NCI-H748 treated with DMSO at 0.1 percent for 48 hours (cell line): Measurements from ENCODE around the gene TBX2.

Experiments
- DNase-seq: peaks from one replicate; lab custom pipeline; 2025; lab: John Stamatoyannopoulos, UW

The TBX2 gene

DNA sequence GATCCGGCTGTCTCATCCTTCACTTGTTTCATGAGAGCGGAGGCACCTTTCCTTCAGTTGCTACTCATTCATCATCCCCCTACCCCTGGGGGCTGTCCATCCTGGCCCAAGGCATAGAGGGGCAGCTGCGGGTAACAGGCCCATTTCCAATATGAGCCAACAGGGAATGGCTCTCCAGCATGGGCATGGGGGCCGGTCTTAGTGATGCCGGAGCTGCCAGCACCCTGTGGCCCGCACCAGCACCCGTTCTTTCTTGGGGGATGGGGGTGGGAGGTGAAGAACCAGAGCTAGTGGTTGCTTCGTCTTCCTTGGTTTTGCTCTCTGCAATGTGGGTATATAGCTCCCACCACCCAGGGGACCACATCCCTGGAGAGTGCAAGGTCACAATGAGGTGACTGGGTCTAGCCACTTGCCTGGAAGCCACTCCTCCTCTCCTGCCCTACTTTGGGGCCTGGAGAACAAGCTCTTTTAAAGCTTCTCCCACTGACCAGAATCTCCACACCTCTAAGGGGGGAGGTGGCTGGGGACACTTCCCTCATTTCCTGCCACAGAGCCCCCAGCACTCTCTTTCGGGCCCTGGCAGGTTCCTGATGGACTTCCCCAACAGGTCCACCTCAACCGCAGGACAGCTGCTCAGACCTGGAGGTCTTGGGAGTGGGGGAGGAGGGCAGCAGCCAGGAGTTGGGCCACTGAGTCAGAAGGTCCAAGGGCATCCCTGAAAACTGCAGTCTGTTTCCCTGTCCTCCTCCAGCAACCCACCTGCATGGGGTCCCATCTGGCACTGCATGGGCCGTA, 11.9 kb upstream of the TBX2 start:
- DNase-seq, result no peak

DNA sequence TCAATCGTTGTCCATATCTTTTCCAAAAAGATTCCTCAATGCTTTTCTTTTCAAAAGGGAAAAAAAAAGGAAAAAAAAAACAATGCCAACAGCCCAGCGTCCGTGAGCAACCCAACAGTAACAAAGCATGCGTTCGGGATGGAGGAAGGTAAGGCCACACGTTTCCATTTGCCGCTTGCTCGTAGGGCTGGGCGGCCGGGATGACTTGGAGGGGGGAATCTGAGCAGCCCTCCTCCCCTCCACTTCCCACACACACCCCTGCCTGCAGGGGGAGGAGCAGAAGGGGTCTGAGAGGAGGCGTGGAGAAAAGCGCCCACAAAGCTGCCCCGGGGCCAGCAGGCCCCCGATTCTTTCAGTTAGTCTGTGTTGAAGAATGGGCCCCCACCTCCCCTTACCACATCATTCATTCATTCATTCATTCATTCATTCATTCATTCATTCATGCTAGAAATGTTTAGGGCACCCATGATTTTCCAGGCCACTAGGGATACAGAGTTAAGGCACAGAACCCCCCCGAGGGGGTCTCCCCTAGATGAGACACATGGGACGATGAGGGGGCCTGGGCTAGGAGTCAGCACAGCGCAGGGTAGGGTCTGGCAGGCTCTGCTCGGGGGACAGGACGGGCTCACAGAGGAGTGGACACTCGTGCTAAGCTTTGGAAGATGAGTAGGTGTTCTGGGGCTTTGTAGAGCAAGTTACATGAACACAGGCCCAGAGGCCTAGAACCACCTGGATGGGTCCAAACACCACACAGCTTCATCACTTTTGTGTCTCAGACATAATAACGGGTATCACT, 10.9 kb upstream of the TBX2 start:
- no peak for DNase-seq

DNA sequence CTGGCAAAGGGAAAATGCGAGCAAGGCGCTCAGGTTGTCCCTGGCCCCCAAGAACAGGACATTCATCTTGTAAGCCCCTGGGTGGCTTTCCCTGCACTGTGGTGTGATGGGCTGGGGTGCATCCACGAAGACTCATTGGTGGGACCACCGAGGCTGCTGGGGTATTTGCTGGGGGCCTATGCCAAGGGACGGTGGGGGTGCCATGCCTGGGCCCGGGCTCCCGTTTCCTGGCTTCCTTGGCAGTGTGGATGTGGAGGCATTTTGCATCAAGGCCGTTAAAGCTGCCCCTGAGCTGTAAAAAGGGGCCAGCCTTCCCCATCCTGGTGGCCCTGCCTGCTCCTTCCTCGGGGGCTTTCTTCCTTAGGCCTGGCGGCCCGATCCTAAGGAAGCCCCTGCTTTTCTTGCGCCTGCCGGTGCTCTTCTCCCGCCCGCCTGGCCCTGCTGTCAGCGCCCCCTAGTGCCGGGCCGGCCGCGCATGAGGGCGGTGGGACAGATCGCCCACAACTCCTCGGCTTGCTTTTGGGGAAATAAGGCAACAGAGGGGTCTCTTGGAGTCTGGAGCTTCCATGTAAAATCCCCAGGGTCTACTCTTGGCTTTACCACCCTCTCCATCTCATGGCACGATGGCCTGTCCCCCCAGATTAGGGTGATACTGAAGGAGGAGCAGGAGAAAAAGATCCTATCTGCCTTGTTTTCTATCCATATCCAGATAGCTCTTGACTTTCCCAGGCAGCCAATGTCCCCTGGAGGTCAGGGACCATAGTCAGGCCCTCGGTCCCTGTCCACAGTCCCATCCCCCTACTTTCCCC, 9.8 kb upstream of the TBX2 start:
- no peak for DNase-seq

DNA sequence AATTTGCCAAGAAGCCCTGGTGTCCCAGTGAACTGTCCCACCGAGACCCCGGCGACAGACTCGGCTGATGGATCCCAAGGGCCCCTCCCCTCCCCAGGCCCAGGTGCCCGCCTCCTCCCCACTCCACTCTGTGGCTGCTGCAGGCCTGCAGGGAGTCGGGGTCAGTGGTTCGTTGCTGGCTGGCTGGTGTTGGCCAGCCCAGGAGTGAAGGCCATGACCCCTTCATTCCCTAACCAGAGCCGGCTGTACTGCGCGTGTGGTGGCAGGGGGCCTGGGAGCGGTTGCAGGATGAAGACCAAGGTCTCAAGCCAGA, 9.2 kb upstream of the TBX2 start:
- DNase-seq, result no peak

DNA sequence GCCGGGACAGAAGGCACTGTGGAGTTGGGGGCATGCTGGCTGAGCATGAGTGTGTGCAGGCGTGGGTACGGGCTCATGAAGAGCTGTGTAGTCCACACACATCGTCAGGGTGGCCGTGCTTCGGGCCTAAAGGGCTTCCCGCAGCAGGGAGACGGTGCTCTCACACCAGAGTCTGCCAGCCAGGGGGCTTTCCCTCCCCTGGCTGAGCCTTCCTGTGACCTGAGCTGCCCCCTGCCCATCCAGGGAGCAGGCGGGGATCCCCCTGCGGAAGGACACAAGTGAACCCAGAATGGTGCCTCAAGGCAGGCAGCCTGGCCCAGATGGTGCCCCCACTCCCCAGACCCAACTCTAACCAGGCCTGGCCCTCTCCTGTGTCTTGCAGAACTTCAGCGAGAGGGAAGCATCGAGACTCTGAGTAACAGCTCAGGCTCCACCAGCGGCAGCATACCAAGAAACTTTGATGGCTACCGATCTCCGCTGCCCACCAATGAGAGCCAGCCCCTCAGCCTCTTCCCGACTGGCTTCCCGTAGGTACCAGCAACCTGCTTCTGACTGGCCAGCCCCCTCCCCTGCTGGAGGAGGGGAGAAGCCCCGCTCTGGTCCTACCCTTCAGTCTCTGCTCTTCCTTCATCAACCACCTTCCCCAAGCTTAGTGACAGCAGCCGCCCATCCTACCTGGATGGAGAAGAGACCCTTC, 7.9 kb upstream of the TBX2 start:
- no peak for DNase-seq

DNA sequence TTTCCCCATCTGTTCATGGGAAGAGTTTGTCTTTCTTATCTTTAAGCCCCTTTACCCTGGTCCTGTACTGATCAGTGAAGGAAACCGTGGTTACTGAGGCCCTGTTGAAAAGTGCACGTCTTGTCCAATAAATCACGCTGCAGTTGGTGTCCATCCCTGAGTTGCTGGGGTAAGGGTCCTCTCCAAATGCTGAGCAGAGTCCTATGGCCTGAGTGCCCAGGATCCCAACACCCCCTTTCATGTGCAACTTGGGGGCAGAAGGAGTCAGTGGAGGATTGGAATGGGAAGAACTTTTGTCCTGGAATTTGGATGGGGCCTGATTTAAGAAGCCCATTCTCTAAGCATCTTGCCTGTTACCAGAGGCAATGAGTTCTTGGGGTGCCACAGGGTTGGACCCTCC, 7.0 kb upstream of the TBX2 start:
- no peak for DNase-seq

DNA sequence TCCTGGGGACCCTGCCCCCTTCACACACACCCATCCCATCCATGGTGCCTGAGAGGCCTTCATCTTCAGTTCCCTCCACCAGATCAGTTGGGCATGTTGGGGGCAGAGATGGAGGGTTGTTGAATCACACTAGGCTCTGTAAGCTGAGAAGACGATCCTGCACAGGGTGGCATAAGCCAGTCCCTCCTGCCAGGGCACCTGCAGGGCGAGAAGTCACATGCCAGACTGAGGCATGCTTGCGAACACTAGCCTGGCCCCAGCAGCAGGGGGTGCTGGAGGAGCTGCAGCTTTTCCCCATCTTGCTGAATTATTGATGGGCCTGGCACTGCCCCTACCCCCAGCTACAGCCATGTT, 6.1 kb upstream of the TBX2 start:
- no peak for DNase-seq

DNA sequence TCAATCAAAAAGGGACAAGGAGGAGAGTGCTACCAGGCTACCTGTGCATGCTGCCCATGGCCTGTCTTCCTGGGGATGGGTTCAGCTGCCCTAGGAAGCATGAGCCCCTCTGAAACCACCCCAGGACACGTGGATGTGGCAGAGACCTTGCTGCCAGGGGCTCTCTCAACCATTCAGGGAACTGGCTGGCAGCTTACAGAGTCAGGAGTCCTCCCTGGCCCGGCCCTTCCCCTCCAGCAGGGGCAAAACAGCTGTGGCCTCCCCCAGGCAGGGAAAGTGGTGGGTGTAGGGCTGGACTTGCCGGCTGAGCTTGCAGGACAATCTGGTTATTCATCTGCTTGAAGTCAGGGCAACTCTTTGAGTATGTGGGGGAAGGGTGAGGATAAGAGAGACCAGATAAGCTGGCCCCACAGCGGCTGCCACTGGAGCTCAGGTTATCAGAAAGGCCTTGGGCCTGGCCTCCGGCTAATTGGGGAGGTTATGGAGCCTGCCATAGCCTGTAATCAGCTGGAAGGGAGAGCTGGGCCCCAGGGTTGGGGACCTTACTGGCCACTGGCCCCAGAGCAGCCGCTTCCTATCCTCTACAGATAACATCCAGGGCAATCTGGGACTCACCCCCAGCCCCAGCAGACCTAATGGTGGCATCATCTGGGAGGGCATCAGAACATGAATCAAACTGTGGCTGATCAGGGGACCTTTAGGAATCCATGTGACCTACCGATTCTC, 5.6 kb upstream of the TBX2 start:
- no peak for DNase-seq

DNA sequence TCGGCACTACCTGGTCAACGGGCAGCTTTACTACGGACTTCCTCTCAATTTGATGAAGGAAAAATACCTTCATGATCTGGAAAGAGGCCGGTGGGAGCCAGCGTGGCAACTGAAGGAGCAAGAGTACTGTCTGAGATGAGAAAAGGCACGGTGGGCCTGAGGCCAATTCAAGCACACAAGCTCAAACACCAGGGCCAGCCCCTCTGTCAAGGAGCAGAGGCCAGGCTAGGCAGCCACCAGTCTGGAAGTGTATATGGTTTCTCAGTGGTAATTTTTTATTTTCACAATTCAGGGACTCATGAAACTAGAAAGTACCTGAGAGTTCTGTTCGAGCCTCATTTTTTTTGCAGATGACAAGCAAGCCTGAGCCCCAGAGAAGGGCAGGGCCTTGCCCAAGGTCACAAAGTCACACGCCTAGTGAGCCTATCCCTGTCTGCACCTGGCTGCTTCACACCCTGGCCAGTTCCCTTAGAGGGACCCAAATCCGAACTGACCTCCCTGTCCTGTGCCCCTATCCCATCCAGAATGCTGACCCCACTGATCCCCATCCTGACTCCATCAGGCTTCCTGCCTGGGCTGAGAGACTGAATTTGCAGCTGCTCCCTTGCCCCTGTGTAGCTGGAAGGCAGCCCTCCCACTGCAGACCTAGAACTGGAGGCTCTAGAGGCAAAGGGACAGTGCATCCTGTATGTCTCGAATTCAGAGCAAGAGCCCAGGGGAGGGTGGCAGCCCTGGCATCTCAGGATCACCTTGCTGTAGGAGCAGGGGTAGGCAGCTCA, 4.8 kb upstream of the TBX2 start:
- DNase-seq, result no peak

DNA sequence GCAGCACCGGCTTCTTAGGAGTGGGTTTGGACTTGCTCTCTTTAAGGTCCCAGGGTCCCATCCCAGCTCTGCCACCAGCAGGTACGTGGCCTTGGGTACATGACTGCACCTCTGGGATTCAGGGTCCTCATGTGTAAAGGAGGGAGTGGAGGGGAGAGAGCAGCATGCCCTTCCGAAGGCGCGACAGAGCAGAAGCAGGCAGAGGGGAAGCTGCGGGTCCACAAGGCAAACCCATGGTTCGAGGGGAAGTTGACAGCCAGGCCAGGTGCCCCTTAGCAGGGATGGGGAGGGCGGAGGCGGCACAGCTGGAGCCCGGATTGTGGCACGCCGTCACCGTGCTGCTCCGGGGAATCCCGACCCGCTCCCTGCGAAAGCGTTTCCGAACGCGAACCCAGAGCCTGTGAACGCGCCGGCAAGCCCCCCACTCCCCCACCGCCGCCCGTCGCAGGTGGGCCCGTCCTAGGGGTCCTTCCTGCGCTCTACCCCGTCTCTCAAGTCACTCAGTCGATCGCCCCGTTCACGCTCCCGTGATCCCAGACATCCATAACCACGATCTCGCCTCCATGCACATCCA, 4.1 kb upstream of the TBX2 start:
- DNase-seq, result no peak

DNA sequence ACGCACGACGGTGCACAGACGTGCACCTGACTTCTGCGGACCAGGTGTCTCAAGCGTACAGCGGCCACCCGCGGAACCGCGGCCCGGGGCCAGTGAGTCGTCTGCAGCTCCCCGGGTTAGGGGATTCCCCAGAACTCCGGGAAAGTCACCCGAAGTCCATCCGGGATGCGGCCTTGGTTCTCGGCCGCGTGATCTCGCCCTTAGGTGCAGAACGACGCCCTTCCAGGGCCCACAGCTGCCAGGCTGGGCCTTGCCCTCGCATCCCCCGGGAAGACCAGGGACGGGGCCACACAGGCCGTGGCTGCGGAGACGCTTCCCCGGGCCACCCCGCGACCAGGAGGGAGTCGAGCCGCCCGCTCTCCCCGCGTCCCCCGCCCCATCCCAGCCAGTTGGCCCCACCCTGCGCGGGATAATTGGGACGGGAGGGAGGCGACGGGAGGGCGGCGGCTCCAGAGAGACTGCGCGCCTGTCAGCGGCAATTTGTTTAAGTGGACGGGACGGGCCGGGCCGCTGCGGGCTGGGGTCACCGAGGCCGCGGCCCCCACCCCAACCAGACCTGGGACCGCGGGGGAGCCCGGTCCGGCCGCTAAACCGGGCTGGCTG, 3.6 kb upstream of the TBX2 start:
- no peak for DNase-seq

DNA sequence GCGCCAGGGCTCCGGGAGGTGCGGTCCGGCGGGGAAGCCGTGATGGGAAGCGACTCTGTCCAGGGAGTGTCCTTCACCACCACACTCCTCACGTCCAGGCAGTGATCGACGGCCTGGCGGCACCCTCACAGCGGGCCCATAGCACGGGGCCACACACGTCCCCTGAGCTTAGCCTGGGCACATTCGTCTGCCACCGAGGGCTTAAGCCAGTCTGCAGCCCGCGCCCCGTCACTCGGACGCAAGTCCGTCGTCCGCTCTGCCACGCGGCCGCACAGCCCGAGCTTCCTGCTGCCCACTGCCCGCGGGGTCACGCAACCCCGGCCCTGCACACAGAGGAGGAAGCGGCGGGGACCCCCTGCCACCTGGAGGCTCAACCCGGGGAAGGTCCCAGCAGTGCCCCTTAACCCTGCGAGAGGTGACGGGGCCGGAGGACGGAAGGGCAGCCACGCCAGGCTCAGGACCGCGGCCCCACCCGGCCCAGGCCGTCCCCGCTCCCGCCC, 3.0 kb upstream of the TBX2 start:
- DNase-seq, result no peak

DNA sequence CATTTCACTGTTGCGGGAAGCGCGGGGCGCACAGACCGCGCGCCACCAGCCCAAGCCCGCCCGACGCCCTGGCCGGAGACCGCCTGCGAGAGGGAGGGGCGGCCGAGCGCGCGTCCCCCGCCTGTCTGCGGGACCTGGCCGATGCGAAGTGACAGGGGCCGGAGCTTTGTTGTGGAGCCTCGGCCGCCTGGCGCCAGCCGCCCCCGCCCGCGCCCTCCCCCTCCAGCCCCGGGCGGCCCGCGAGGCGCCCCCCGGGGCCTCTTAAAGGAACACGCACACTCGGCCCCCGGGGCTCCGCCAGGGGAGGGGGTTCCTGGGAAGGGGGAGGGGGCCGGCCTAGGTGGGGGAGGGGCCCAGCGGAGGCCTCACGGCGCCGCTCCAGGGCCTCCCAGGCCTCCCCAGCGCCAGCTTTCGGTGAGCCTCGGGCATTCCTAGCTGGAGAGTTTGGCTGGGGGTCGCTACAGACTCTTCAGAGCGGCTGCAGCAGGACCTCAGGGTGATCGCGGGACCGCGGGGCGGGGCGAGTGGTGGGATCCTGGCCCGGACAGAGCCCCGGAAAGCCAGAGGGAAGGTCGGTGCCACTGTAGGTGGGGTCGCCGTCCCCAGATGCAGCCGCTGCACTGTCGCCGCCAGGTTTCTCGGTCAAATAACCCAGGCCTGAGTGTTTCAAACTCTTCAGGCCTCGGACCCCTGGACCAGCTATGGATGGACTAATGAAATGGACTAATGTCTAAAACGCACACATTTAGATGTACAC, 2.4 kb upstream of the TBX2 start:
- no peak for DNase-seq

DNA sequence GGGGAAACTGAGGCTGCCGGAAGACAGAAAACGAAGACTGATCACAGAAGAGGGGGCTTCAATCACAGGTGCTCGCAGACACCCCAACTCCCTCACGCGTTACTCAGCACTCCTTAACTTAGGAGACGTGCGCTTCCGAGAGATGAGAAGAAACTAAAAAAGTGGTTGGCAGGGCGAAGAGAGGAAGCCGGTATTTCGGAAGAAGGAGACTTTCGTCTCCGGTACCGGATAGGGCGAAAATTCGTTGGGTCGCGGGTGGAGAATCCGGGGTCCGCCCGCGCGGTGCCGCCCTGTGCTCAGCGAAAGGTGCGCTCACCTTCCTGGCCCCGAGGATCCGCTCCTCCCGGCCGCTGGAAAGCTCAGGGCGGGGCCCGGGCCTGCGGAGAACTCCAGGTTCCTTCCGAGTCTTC, 917 bp upstream of the TBX2 start:
- no peak for DNase-seq

DNA sequence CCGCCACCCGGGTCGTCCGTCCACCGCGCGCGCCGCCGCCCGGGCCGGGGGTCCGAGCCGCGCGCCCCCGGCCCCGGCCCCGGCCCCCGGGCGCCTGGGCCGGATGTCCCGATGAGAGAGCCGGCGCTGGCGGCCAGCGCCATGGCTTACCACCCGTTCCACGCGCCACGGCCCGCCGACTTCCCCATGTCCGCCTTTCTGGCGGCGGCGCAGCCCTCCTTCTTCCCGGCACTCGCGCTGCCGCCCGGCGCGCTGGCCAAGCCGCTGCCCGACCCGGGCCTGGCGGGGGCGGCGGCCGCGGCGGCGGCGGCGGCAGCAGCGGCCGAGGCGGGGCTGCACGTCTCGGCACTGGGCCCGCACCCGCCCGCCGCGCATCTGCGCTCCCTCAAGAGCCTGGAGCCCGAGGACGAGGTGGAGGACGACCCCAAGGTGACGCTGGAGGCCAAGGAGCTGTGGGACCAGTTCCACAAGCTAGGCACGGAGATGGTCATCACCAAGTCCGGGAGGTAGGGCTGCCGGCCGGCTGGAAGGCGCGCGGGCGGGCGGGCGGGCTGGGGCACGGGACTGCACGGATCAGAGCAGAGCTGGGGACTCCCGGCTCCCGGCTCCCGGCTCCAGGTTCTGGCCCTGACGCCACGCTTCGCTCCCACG, 548 bp downstream of the TBX2 start:
- no peak for DNase-seq

DNA sequence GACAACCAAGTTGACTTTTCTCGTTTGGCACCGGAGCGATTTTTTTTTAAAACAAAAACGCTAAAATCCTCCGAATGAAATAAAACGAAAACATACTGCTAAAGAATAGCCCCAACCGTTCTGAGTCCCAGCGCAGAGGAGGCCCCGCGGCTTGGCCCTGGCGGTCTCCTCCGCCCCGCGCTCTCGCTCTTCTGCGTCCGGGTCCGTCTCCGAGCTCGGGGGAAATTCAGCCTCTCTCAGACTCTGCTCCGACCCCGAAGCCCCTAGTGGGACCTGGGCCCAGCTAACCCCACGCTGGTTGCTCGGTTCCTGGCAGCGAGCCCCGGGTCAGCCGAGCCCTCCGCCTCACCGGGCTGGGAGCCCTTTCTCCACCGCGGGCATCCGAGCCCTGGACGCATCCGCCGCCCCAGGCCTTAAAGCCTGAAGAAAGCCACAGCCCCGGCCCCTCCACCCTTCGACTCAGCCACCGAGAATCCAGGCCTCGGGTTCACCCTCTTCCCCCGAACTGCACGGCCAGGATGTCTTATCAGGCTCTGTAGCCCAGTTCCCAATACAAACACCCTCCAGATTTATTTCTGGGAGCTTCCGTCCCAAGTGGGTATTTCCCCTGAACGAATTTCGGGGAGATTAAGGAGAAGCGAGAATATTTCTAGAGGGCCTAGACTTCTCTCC, 1.2 kb downstream of the TBX2 start:
- no peak for DNase-seq

DNA sequence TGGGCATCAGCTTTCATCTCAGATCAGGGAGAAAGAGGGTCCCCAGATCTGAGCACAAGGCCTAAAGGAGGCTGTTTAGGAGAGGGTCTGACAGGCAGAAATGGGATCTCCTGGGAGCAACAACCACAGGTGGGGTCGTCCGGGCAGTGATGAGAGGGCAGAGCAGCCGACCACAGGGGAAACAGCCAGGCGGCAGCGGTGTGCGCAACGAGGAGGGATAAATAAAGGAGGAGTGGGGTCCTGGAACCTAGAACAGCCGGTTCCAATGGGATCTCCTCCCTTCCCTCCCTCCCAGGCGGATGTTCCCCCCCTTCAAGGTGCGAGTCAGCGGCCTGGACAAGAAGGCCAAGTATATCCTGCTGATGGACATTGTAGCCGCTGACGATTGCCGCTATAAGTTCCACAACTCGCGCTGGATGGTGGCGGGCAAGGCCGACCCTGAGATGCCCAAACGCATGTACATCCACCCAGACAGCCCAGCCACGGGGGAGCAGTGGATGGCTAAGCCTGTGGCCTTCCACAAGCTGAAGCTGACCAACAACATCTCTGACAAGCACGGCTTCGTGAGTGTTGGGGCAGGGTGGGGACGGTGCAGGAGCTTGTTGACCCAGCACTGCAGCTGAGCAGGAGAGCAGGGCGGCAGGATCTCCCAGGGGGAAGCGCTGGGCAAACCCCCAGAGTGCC, 1.9 kb downstream of the TBX2 start:
- DNase-seq, result no peak
